ENCODE measurements around the gene CFAP90. TPM values are rescaled to one million over a fixed set of nuclear protein-coding genes. Genes with fewer than 3 reads are reported as not detected.

CFAP90 gene
- total RNA-seq, 1 donor from 2014 or later: not detected

- Histone ChIP-seq H3K27me3 (ENCODE audit: control insufficient read depth, insufficient read depth, low read length) (no peaks in the 10 kb centered on the region), H3K36me3 (ENCODE audit: control insufficient read depth, insufficient read depth, low read length) (no peaks in the 10 kb centered on the region)
- no peak for FAIRE-seq
These were observed 16.0 kb downstream of the CFAP90 start for GRCh38 chr5:7834982-7835381.

DNA sequence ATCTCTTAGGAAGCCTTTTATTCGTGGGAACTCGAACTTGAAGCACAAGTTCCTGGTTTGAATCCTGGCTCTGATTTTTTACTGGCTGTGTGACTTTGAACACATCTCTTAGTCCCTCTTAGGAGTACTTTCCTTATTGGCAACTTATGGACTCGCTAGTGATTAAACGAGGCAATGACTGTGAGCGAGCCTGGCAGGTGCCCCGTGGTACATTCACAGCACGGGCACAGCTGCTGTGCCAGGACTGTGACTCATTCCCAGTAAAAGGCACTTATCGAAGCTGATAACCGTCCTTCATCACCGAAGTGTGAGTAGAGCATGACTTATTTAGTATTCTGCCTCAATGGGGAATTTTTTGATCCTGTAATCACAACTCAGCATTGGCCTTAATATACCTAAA lies 22.7 kb downstream of the CFAP90 start:
- TF ChIP-seq, protein P1, sequence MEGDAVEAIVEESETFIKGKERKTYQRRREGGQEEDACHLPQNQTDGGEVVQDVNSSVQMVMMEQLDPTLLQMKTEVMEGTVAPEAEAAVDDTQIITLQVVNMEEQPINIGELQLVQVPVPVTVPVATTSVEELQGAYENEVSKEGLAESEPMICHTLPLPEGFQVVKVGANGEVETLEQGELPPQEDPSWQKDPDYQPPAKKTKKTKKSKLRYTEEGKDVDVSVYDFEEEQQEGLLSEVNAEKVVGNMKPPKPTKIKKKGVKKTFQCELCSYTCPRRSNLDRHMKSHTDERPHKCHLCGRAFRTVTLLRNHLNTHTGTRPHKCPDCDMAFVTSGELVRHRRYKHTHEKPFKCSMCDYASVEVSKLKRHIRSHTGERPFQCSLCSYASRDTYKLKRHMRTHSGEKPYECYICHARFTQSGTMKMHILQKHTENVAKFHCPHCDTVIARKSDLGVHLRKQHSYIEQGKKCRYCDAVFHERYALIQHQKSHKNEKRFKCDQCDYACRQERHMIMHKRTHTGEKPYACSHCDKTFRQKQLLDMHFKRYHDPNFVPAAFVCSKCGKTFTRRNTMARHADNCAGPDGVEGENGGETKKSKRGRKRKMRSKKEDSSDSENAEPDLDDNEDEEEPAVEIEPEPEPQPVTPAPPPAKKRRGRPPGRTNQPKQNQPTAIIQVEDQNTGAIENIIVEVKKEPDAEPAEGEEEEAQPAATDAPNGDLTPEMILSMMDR (IDR thresholded peaks at IDR 0.05; ENCODE audit: insufficient read depth, low read length, severe bottlenecking): no peak
- Histone ChIP-seq H3K27me3 (ENCODE audit: control insufficient read depth, insufficient read depth, low read length) (no peaks in the 10 kb centered on the region), H3K4me3 (ENCODE audit: low read depth, low read length) (no peak overlapping the region), H3K36me3 (ENCODE audit: control insufficient read depth, insufficient read depth, low read length) (no peaks in the 10 kb centered on the region)
- FAIRE-seq (no peak), DNase-seq (ENCODE audit: low read depth) (no peak)

More at GRCh38 chr5:7834982-7835381, 16.0 kb downstream of the CFAP90 start:
- no peak overlapping the region for H3K4me3 ChIP-seq (ENCODE audit: low read depth, low read length)
- TF ChIP-seq, protein P1 (IDR thresholded peaks at IDR 0.05; ENCODE audit: insufficient read depth, low read length, severe bottlenecking): no peak
- no peak for DNase-seq (ENCODE audit: low read depth)

DNA sequence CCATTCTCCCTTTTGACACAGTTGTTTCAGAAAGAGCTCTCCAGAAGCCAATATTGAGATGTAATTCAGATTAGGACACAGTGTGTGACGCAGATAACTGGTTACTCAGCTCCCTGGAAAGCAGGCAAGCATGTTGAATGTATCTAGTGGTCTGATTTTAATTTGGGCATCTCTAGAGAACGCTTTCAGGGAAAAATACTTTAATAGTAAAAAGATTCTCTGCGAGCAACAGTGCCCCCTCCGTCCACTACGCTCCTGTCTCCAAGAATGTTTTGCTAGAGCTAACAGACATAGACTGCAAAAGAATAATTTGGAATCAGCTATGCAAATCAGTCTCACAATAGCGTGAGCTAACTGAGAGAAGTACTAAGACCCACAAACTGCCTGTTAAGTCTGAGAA lies 23.3 kb downstream of the CFAP90 start:
- FAIRE-seq: no peak
- H3K36me3 ChIP-seq (ENCODE audit: control insufficient read depth, insufficient read depth, low read length): no peaks in the 10 kb centered on the region
- H3K27me3 ChIP-seq (ENCODE audit: control insufficient read depth, insufficient read depth, low read length): no peaks in the 10 kb centered on the region
- no peak overlapping the region for H3K4me3 ChIP-seq (ENCODE audit: low read depth, low read length)
- TF ChIP-seq, protein P1 (IDR thresholded peaks at IDR 0.05; ENCODE audit: insufficient read depth, low read length, severe bottlenecking): no peak
- no peak for DNase-seq (ENCODE audit: low read depth)

DNA sequence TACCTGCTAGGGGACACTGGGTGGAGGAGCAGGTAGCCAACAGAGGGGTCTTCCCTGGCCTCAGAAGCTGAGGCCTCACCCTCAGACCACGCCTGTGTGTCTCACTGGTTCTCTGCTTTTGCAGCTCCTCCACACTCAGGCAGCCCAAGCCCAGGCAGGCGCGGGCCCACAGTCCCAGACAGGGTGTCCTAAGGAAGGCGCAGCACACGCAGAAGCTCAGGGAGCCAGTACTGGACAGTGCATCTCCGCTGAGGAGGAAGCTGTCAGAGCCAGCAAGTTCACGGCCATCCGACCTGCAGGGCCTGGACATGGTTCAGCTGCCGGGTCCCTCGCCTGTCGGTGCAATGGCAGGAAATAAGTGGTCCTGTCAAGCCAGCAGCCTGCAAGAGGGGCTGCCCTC lies 25.3 kb downstream of the CFAP90 start:
- Histone ChIP-seq H3K27me3 (ENCODE audit: control insufficient read depth, insufficient read depth, low read length) (no peaks in the 10 kb centered on the region), H3K36me3 (ENCODE audit: control insufficient read depth, insufficient read depth, low read length) (no peaks in the 10 kb centered on the region), H3K4me3 (ENCODE audit: low read depth, low read length) (no peak overlapping the region)
- no peak for DNase-seq (ENCODE audit: low read depth)
- TF ChIP-seq, protein P1 (IDR thresholded peaks at IDR 0.05; ENCODE audit: insufficient read depth, low read length, severe bottlenecking): no peak
- no peak for FAIRE-seq

GRCh38 chr5:7824995-7825394 lies 25.9 kb downstream of the CFAP90 start:
- no peak overlapping the region for H3K4me3 ChIP-seq (ENCODE audit: low read depth, low read length)
- TF ChIP-seq, protein P1 (IDR thresholded peaks at IDR 0.05; ENCODE audit: insufficient read depth, low read length, severe bottlenecking): no peak
- no peaks in the 10 kb centered on the region for H3K36me3 ChIP-seq (ENCODE audit: control insufficient read depth, insufficient read depth, low read length)
- DNase-seq (ENCODE audit: low read depth): no peak
- no peaks in the 10 kb centered on the region for H3K27me3 ChIP-seq (ENCODE audit: control insufficient read depth, insufficient read depth, low read length)
- FAIRE-seq: no peak

- TF ChIP-seq, protein P1 (IDR thresholded peaks at IDR 0.05; ENCODE audit: insufficient read depth, low read length, severe bottlenecking): no peak
- Histone ChIP-seq H3K36me3 (ENCODE audit: control insufficient read depth, insufficient read depth, low read length) (no peaks in the 10 kb centered on the region), H3K27me3 (ENCODE audit: control insufficient read depth, insufficient read depth, low read length) (no peaks in the 10 kb centered on the region), H3K4me3 (ENCODE audit: low read depth, low read length) (no peak overlapping the region)
- no peak for FAIRE-seq
- no peak for DNase-seq (ENCODE audit: low read depth)
These were observed 27.3 kb downstream of the CFAP90 start for GRCh38 chr5:7823594-7823993.
